Body of pancreas (tissue), 4 donors: Measurements from ENCODE around the gene SYT6.

ENCODE experiments used
- POLR2A ChIP-seq, 3 donors: fragments of 450-650 bp; IDR thresholded peaks; one replicate each; pipeline ENCODE4 v1.6.1; 2016; ENCODE audit warnings: antibody characterized with exemption in 3 of 3, mild to moderate bottlenecking in 2 of 3
- TF ChIP-seq, protein P1 (sequence below), 7 experiments: fragments of 450-650 bp in 4 of 7; fragments of 200-600 bp in 3 of 7; sonication (generic) in 3 of 7; IDR thresholded peaks; one replicate each; pipeline ENCODE4 v1.5.1; 2016 to 2019; ENCODE audit warnings: antibody characterized with exemption in 7 of 7

DNA sequence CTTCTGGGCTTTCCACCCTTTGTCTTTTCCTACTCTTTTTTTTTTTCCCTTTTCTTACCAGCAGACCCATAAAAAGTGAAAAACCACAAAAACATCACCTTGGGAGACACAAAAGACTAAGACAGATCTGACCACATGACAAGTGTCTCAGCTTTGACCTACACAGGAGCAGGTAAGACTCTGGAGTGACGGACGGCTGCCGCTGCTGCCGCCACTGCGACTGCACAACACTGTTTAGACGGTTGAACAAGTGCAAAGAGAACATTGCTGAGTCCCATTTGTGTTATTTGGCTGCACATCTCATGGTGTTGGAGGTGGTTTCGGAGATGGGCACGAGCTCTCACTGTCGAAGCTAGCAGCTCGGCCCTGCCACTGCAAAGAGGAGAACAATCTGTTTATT is 62.0 kb downstream of the SYT6 start:
- TF ChIP-seq, protein P1, sequence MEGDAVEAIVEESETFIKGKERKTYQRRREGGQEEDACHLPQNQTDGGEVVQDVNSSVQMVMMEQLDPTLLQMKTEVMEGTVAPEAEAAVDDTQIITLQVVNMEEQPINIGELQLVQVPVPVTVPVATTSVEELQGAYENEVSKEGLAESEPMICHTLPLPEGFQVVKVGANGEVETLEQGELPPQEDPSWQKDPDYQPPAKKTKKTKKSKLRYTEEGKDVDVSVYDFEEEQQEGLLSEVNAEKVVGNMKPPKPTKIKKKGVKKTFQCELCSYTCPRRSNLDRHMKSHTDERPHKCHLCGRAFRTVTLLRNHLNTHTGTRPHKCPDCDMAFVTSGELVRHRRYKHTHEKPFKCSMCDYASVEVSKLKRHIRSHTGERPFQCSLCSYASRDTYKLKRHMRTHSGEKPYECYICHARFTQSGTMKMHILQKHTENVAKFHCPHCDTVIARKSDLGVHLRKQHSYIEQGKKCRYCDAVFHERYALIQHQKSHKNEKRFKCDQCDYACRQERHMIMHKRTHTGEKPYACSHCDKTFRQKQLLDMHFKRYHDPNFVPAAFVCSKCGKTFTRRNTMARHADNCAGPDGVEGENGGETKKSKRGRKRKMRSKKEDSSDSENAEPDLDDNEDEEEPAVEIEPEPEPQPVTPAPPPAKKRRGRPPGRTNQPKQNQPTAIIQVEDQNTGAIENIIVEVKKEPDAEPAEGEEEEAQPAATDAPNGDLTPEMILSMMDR (IDR thresholded peaks at IDR 0.05): no peak
- TF ChIP-seq POLR2A (IDR thresholded peaks at IDR 0.05): no peak
